Measurements from ENCODE around the gene KLHL34.
A peak's percentile ranks its signal among the peaks of the same experiment; 100 is the strongest.

The KLHL34 gene

DNA sequence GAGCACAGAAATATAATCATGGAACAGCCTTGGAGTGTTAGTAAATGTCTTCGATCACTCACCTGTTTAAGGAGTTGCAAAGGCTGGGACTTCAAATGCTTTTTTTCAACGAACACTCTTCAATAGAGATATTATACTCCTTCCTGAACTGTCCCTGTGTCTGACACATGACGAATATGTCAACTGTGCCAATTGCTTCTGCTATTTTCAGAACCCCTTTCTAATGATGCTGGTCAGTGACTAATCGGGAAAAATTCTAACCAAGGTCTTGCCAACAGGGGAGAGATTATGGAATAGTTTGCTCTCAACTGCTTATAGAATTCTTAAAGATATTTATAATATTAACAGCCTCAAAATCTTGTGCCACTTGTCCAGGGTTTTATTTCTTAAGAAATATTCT, 8.5 kb upstream of the KLHL34 start:
- no peak overlapping the region for H3K4me3 ChIP-seq (ENCODE audit: low read depth, low read length)
- peak; percentile 0 for DNase-seq (ENCODE audit: low read depth, low spot score)
- TF ChIP-seq, protein P1, sequence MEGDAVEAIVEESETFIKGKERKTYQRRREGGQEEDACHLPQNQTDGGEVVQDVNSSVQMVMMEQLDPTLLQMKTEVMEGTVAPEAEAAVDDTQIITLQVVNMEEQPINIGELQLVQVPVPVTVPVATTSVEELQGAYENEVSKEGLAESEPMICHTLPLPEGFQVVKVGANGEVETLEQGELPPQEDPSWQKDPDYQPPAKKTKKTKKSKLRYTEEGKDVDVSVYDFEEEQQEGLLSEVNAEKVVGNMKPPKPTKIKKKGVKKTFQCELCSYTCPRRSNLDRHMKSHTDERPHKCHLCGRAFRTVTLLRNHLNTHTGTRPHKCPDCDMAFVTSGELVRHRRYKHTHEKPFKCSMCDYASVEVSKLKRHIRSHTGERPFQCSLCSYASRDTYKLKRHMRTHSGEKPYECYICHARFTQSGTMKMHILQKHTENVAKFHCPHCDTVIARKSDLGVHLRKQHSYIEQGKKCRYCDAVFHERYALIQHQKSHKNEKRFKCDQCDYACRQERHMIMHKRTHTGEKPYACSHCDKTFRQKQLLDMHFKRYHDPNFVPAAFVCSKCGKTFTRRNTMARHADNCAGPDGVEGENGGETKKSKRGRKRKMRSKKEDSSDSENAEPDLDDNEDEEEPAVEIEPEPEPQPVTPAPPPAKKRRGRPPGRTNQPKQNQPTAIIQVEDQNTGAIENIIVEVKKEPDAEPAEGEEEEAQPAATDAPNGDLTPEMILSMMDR (IDR thresholded peaks at IDR 0.05; ENCODE audit: insufficient read depth, low read length, missing control alignments): no peak
- POLR2A ChIA-PET: no interaction called here
- CTCF ChIA-PET: no interaction called here

DNA sequence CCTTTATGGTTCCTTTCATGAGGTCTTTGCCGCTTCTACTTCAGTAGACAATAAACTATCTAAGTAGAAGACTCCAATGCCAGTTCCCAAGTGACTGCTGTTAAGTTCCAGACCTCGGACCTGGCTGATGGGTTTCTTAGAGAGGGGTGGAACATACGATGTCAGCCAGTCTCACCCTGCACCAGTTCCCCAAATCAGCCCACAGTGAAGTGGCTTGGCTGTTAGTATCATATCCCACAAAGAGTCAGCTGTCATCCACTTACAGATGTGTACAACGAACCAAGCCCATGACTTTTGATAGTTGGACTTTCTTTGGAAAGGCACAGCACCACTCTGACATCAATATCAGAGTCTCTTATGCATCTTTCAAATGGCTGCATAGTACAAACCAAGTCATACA, 8.1 kb upstream of the KLHL34 start:
- DNase-seq (ENCODE audit: low read depth, low spot score): no peak
- ChIA-PET POLR2A (no interaction called here), CTCF (no interaction called here)
- H3K4me3 ChIP-seq (ENCODE audit: low read depth, low read length): no peak overlapping the region
- TF ChIP-seq, protein P1 (IDR thresholded peaks at IDR 0.05; ENCODE audit: insufficient read depth, low read length, missing control alignments): no peak

DNA sequence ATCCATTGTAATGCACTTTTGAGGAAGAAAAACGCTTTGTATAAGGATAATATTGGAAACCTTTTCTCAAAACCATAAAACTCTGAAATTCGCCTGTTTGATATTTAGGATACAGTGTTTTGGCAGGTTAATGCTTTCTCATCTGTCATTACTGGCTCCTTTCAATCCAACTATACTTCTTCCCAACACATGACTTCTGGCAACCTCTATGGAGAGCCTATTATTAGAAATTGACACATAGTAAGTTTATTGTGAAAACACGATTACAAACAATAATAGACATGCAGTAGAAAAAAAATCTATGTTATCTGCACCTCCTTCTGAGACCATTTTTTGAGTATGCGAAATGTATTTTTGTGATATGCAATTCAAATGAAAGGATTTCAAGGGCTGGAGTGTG, 4.6 kb upstream of the KLHL34 start:
- DNase-seq (ENCODE audit: low read depth, low spot score): no peak
- CTCF ChIA-PET: no interaction called here
- TF ChIP-seq, protein P1 (IDR thresholded peaks at IDR 0.05; ENCODE audit: insufficient read depth, low read length, missing control alignments): no peak
- no peak overlapping the region for H3K4me3 ChIP-seq (ENCODE audit: low read depth, low read length)
- POLR2A ChIA-PET: no interaction called here

DNA sequence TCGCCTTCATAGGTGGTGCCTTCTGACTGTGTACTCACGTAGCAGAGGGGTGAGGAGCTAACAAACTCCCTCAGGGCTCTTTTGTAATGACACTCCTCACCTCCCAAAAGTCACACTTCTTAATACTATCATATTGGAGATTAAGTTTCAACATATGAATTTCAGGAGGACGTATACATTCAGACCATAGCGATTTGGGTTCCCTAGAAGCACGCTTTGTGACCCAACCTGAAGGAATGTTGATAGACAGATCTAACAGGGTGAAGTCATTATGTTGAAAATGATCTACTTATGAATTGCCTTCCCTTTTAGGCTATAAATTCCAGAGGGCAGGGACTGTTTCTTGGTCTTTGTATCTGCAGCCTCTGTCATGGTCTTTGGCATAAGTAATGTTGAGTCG, 3.2 kb upstream of the KLHL34 start:
- TF ChIP-seq, protein P1 (IDR thresholded peaks at IDR 0.05; ENCODE audit: insufficient read depth, low read length, missing control alignments): no peak
- H3K4me3 ChIP-seq (ENCODE audit: low read depth, low read length): no peak overlapping the region
- DNase-seq (ENCODE audit: low read depth, low spot score): no peak
- POLR2A ChIA-PET: no interaction called here
- CTCF ChIA-PET: no interaction called here

DNA sequence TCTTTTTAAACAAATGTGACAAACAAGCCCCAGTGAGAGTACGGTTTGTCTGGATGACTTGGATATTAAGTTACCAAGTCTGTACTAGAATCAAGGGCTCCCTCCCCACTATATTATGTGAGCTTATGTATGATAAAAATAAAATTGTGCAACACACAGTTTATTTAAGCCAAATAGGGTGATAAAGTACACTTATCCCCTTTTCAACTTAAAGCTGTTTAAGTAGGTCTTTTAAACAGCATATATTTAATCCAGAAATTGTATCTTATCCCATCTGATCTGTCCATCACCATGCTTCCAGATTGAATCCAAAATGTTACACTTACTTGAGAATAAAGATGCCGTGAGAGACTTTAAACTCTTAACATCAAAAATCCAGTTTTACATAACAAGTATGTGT, 2.0 kb upstream of the KLHL34 start:
- CTCF ChIA-PET: no interaction called here

DNA sequence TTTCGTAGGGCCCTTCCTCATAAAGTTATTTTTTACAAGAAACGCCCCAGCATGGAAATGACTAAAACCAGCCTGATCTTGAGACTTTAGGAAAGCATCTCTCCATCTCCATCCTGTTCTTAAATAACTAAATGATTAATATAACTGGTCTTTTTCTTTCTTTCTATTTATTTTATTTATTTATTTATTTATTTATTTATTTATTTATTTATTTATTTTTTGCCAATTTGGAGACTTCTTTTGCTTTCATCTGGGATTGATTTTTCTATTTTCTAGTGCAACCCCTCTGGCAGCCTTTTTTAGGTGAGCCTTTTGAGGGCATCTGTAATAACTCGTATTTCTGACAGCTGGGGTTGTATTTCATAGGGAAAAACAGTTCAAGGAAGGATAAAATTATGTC, 1.2 kb upstream of the KLHL34 start:
- DNase-seq (ENCODE audit: low read depth, low spot score): no peak
- no peak overlapping the region for H3K4me3 ChIP-seq (ENCODE audit: low read depth, low read length)
- TF ChIP-seq, protein P1 (IDR thresholded peaks at IDR 0.05; ENCODE audit: insufficient read depth, low read length, missing control alignments): no peak
- ChIA-PET CTCF (no interaction called here), POLR2A (no interaction called here)

More for the DNA sequence above, 2.0 kb upstream of the KLHL34 start:
- TF ChIP-seq, protein P1 (IDR thresholded peaks at IDR 0.05; ENCODE audit: insufficient read depth, low read length, missing control alignments): no peak
- no peak for DNase-seq (ENCODE audit: low read depth, low spot score)
- POLR2A ChIA-PET: no interaction called here
- H3K4me3 ChIP-seq (ENCODE audit: low read depth, low read length): no peak overlapping the region
